ENCODE results near the gene VPS35L.
"Not testable (repeated sequence)": the region's sequence is repeated elsewhere in the genome, so short reads cannot be mapped to it uniquely, and the experiment has no call there.

VPS35L gene

DNA sequence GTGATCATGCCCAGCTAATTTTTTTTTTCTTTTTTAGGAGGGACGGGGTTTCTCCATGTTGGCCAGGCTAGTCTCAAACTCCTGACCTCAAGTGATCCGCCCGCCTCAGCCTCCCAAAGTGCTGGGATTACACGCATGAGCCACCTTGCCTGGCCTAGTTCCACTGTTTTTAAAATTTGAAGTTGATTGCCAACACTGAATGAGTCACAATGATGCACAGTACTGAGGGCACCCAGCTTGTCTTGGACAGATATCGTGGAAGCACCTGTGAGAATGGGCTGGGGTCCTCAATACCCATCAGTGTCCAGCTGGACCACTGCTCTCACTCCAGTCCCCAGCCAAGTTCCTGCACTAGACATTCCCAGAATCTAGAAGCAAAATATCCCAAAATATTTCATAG, 160.1 kb downstream of the VPS35L start:
- DNase-seq, result no peak

DNA sequence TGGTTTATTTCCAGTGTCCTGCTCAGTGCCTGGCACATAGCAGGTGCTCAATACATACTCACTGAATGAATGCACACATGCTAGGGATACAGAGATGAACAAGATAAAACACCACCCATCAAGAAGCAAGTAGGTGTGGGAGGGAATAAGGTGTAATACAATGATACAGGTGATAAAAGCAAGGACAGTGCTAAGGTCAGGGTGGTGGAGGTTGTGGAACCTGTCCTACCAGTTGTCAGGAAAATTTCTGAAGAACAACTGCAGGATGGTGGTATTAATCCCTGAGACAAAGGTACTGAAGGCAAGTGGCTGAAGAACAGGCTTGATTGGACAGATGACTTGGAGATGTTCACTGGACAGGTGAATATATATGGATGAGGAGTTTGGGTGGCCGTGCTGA, 160.7 kb downstream of the VPS35L start:
- no peak for DNase-seq

DNA sequence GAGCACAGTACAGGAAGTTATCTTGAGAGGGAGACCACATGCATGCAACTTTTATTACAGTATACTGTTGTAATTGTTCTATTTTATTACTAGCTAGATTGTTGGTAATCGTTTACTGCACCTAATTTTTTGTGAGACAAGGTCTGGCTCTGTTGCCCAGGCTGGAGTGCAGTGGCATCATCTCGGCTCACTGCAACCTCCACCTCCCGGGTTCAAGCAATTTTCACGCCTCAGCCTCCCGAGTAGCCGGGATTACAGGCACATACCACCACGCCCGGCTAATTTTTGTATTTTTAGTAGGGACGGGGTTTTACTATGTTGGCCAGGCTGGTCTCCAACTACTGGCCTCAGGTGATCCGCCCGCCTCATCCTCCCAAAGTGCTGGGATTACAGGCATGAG, 161.2 kb downstream of the VPS35L start:
- not testable (repeated sequence) for DNase-seq

DNA sequence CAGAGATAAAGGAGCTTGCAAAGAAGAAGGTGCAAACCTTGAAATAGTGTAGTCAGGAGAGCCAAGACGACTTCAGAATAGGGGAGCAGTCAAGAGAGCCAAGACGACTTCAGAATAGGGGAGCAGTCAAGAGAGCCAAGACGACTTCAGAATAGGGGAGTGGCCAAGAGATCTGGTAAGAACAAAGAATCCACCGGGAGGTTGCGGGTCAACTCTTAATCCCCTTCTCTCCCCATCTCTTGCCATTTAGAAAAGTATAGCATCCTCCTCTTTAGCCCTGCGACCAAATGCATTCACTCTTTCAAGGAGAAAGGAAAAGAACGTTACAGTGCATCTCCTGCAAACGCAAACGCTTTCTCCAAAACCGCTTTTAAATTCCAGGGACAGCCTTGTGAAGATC, 161.8 kb downstream of the VPS35L start:
- DNase-seq, result no peak

DNA sequence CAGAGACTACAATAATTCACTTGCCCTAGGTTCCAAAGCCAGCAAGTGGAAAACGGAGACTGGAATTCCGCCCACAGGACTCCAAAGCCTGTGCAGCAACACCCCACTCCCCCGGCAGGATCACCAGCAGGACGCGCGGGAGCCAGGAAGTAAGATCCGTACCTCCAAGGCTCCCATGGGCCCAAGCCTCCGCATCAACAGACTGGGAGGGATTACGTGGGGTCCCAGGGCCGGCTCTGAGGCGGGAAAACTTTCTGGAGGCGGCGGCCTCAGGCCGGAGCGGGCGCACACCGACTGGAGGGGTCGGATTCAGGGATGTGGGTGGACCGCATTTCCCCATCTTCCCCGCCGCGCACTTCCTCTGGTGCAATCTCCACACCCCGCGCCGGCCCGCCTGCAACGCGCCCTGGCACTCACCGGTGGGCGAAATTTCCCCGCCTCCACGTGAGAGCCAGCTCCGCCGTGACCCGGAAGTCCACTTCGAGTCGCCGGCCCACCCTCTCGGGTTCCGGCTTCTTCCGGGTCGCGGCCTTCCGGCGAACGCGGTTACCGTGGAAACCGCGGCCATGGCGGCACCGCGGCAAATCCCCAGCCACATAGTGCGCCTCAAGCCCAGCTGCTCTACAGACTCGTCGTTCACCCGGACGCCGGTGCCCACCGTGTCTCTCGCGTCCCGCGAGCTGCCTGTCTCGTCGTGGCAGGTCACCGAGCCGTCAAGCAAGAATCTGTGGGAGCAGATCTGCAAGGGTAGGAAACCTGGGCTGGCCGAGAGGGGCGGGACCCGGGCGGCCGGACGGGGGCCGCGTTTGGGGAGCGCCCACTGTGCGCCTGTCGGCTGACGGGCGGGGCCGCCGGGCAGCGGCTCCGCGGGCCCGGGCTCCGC, 162.5 kb downstream of the VPS35L start, which contains the start of the genes IQCK and KNOP1:
TSS of gene IQCK (plus strand) at position 531 of the 883 bp plus-strand sequence. CDS start at position 567, 36 bp downstream.
TSS of gene KNOP1 (minus strand) at position 487 of the 883 bp plus-strand sequence. CDS start 3,192 bp downstream, outside the sequence.
- peak; percentile 82 for DNase-seq

DNA sequence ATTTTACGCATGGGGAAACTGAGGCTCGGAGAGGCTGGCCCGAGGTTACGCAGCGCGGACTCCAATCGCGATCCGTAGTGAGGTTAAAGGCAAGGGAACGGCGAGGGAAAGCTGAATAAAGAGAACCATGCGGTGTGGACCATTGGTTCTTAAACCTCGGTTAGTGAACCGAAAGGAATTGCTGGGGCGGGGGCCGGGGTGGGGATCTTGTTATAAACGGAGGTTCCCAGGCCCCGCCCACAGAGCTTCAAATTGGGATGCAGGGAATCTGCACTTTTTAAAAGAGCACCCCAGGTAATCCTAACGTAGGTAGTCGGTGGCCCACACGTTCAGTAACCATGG, 163.1 kb downstream of the VPS35L start:
- DNase-seq, result no peak

DNA sequence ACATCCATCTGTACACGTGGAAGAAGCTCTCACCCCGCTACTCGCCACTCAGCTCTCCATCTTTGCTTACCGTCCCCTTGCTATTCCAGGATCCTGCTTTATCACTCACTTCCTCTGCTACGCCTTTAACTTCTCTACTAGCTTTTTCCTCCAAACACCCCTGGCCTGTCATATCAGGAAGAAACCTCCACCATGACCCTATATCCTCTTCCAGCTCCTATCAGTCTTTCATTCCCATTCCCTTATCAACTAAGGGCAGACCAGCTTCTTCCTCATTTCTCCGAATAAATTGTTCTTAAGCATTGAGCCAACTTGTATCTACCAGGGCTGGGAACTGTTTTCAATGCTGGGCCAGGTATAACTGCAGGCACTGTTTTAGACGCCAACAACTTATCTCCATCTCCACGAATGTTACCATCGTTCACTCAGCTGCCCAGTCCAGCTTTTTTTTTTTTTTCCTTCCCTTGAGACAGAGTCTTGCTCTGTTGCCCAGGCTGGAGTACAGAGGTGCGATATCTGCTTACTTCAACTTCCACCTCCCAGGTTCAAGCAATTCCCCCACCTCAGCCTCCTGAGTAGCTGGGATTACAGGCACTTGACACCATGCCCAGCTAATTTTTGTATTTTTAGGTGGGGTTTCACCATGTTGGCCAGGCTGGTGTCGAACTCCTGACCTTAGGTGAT, 166.9 kb downstream of the VPS35L start:
- no peak for DNase-seq

DNA sequence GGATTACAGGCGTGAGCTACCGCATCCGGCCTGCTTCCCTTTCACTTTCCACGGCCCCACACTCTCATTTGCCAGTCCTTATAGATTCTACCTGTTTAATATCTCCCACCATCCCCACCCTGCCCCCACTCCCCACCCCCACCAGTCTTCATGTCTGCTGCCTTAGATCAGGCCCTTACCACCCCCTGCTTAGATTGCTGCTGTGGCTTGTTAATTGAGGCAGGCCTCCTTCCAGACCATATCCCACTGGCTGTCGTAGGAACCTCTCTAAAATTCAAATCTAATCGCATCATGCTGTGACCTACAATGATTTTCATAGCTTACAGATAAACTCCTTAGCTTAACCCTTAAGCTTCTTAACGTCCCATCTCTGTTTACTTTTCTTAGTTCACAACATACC, 167.5 kb downstream of the VPS35L start:
- no peak for DNase-seq

DNA sequence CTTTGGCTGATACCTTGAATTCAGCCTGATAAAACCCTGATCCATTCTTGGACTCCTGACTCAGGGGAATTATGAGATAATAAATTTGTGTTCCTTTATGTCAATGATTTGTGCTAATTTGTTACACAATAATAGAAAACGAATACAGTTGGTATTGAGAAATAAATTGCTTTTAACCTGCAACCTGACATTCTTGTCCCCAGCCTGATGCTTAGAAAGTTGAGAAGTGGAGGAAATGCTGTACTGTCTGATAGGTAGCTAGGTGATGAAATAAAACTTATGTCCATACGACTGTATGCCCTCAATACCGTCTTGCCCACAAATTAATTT, 173.1 kb downstream of the VPS35L start:
- no peak for DNase-seq

DNA sequence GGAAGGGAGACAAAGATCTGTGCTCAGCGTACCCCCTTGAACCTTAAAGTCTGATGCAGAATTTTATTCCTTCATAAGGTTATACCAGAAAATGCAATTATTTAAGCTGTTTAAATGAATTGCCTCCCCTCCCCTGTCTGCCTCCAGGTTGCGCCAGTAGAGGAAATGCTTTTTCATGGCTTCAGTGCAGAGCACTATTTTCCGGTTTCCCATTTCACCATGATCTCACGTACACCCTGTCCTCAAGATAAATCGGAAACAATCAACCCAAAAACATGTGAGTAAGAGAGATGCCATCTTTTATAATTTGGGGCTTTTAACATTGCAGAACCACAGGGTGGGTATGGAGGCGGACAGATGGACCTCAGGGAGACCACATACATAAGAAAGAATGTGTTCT, 178.0 kb downstream of the VPS35L start:
- DNase-seq, result no peak

DNA sequence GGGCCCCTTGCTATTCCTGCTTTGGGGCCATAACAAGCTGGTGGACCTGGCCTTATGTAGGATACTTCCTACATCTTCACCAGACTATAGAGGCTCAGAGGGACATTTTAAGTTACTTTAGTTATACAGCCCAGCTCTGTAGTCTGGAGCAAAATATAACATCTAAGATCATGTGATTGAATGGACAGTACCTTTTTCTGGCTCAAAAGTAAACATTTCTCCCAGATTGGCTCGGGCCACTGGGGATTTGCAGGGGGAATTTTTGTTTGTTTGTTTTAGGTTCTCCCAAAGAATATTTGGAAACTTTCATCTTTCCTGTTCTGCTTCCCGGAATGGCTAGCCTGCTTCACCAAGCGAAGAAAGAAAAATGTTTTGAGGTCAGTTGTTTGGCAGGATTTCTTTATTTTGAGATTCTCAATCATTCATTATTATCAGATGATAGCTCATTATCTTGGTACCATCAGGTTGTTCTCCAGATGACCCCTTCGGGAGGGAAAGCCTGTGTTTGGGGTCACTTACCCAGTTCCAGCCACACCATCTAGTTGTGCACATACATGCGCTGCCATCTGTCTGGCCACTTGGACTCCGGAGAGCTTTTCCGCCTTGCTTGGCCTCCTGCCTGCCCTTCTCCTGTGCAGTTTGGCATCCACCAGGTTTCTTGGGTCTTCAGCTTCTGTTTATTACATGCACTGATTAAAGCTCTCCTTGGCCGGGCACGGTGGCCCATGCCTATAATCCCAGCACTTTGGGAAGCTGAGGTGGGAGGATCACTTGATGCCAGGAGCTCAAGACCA, 179.8 kb downstream of the VPS35L start:
- no peak for DNase-seq

DNA sequence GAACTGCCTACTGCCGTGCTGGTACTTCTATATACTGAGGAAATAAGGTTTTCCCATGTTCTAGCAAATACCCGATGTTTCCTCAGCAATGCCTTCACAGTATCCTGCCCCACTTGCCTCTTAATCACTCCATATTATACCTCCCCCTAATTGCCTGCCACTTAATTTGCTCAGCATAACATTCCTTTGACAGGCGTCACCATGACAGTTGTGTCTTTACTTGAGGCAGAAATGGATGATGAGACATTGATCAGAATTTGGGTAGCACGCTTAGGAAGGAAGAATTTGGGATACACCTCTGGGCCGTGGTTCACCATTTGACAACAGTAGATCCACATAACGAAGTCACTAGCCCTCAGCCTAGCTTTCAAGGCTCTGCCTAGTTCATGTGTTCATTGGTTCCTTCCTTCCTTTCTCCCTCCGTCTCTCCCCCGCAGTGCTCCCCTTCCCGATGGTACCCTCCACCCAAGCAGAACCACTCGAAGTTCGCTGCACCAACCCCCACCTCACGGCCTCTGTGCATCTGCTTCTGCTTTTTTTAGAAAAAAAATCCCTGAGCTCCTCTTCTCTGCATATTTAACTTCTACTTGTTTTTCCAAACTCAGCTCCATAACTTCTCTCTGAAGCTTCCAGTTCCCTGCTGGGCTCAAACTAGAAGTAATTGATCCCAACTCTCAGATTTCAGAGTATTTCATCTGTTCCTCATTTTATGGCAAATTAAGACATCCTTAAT, 182.0 kb downstream of the VPS35L start:
- no peak for DNase-seq

DNA sequence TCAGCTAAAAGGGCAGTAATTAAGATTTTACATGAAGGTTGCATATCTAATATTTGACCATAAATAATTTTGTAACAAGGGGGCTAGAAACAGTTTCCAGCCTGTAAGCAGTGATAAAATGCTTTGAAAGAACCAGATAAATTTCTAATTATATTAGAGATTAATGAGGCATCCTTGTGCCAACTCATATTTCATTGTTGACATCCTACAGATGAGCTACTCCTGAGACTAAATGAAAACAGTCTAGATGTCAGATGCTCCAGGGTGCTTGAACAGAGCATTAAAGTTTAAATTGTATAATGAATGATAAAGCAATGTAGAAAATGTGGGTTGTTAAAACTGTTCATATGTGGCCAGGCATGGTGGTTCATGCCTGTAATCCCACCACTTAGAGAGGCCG, 185.9 kb downstream of the VPS35L start:
- DNase-seq, result no peak

DNA sequence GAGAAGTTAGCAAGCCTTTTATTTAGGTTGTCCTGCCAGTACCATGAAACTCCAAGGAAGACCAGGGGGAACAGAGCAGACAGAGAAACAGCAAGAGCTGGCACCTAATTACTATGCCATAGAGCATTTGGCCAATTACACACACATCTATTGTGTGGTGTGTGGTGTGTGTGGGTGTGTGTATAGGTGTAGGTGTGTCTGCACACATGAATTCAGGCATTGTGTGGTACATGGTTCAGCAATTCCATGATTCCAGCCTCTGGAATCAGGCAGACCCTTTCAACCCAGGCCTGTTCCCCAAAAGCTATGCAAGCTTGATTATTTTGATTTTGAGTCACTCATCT, 188.3 kb downstream of the VPS35L start:
- DNase-seq, result no peak

DNA sequence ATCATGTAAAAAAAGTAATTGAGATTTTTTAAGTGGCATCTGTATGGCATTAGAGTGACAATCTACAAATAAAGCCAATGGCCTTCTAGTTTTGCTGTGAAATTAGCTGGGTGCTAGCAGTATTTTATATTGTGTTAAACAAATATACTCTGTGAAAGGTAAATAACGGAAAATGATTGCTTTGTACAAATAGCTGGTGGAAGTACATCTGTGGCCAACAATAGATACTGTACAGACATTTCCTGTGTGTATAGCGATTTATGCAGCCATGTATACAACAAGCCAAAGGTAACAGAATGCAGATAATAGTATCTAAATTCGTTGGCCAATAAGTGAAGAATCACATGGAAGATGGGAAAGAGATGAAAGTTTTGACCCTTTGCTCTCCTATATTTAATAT, 189.2 kb downstream of the VPS35L start:
- no peak for DNase-seq

DNA sequence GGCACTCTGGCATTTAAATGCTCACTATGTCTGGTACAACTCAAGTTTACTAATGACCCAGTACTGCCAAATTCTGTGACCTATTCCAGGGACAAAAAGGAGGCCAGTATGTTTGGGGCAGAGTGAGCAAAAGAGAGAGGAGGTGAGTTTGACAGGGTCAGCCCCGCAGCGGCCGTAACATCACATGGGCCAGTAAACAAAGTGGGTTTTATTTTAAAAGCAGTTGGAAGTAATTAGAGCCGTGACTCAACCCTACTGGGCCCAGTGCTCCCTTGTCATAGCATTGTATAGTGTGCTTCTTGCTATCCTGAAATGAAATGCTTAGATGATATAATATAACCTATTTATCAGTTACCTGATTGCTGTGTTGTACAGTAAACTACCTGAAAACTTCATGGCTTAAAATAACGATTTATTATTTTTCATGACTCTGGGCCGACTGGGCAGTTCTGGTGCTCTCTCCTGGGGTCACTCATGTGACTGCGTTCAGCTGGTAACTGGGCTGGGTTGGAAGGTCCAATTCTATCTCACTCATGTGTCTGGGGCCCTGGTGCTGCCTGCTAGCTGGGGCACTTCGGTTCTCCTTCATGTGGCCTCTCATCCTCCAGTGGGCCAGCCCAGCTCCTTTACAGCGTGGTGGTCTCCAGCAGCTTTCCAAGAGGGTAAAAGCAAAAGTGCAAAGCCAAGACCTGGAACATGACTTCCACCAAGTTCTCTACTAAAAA, 189.9 kb downstream of the VPS35L start:
- DNase-seq, result no peak

DNA sequence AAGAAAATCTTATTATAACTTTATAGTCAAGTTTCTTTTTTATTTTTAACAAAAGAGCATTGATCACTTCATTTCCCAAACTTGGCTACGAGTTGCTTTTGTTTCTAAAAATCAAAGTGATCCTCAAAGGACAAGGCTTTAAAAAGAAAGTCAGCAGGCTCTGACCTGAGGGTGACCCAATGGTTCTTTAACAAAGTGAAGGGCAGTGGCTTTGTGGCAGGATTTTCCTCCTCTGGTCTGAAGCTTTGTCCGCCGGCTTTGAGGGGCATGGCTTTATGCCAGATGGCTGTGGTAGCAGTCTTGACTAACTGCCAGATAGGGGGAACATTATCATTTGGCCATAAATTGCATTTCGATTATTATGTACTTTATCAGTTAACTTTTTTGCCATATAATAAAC, 191.1 kb downstream of the VPS35L start:
- no peak for DNase-seq

DNA sequence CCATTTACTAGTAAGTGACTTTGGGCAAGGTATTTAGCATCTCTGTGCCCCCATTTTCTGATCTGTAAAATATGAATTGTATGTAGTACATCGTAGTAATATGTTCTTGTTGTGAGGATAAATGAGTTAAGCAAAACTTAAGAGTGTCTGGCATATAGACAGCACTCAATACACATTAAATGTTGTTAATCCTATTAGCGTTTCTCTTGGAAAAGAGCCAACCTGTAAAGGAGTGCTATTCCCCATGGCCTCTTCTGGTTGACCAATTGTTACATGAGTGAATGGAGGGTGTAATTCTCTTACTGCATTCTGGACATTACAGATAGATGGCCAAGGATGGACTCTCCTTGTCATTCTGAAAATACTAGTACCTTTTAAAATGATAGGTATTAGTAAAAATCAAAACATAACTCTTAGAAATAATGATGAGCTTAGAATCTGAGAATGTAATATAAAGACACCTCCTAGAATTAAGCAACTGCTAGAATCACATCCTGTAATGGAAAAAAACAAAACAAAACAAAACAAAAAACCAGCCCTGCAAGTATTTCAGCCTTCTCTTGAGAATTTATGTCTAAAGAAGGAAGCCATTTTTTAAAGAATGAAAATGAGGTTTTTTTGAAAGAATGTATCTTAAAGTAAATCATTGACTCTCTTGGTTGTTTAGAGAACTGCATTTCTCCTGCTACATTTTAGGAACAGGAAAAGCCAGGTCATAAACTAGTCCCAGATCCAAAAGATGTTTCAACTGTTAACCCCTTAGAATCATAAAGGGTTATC, 193.1 kb downstream of the VPS35L start:
- no peak for DNase-seq

DNA sequence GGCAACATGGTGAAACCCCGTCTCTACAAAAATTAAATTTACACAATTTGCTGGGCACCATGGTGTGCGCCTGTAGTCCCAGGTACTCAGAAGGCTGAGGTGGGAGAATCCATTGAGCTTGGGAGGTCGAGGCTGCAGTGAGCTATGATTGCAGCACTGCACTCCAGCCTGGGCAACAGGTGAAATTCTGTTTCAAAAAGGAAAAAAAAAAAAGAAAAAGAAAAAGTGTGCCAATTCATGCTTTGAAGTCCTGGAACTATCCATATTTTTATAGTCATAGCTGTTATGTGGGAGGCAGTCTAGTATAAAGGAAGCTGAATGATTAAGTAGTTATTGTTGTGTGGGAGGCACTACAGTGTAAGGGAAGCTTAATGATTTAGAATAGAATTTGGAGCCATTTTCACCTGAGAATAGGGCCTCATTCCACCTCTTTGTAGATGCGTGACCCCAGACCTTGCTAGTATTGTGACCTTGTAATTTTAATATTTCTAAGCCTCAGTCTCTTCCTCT, 194.1 kb downstream of the VPS35L start:
- DNase-seq, result no peak

All from activated T-cell treated with anti-CD3 and anti-CD28 coated beads for 4 hours (primary cell).